ENCODE results near the gene ARHGEF33. TPM values are rescaled to one million over a fixed set of nuclear protein-coding genes. Genes with fewer than 3 reads are reported as not detected.

The ARHGEF33 gene
- total RNA-seq, 1 donor from 2014 or later, result 6.4 TPM

GRCh38 chr2:39008665-39009064 is 119.0 kb downstream of the ARHGEF33 start:
- H3K27me3 ChIP-seq, result no peaks in the 10 kb centered on the region
- no peaks in the 10 kb centered on the region for H3K9me3 ChIP-seq
- no peak for DNase-seq (ENCODE audit: low spot score in 2 of 2)
- H3K4me3 ChIP-seq, result no peak overlapping the region
- no peaks in the 10 kb centered on the region for H3K4me1 ChIP-seq
- peaks cover 29 to 67% of the 10 kb centered on the region in 2 donors for H3K36me3 ChIP-seq
- TF ChIP-seq CTCF (IDR thresholded peaks at IDR 0.05), result no peak
- no peak overlapping the region for H3K27ac ChIP-seq
- intact Hi-C loops (cut with DNase I), result no loop called here

- H3K36me3 ChIP-seq, result peaks cover 12 to 43% of the 10 kb centered on the region in 2 donors
- intact Hi-C loops (cut with DNase I), result no loop called here
- H3K27me3 ChIP-seq, result no peaks in the 10 kb centered on the region
- no peak overlapping the region for H3K27ac ChIP-seq
- TF ChIP-seq CTCF (IDR thresholded peaks at IDR 0.05), result no peak
- peaks cover 4 to 17% of the 10 kb centered on the region in 2 donors for H3K4me1 ChIP-seq
- DNase-seq (ENCODE audit: low spot score in 2 of 2), result no peak
- H3K4me3 ChIP-seq, result no peak overlapping the region
- no peaks in the 10 kb centered on the region for H3K9me3 ChIP-seq
These were observed 124.2 kb downstream of the ARHGEF33 start for GRCh38 chr2:39013871-39014270.

- no peak overlapping the region for H3K27ac ChIP-seq
- no peak overlapping the region for H3K4me3 ChIP-seq
- H3K9me3 ChIP-seq, result no peaks in the 10 kb centered on the region
- no peak for DNase-seq (ENCODE audit: low spot score in 2 of 2)
- H3K4me1 ChIP-seq, result peaks cover 4 to 20% of the 10 kb centered on the region in 2 donors
- TF ChIP-seq CTCF (IDR thresholded peaks at IDR 0.05), result no peak
- intact Hi-C loops (cut with DNase I), result no loop called here
- peaks cover 1 to 29% of the 10 kb centered on the region in 2 donors for H3K36me3 ChIP-seq
- no peaks in the 10 kb centered on the region for H3K27me3 ChIP-seq
These were observed 125.7 kb downstream of the ARHGEF33 start for GRCh38 chr2:39015424-39015823.

DNA sequence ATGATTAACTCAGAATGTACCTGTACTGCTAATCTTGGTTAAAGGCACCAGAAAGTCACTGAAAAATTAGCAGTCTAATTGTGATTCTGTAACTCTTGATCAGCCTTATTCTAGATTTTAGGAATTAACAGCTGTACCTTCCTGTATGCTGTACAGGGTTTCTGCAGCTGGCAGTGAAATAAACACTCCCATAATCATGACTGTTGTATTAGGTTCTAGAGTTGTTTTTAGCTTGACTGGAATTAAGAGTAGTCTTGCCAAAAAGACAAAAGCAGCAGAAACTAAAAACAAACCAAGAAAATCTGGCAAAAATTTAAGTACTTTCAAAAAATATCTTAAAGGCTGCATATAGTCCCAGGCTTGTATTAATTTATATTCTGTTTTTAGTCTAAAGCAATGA is 127.7 kb downstream of the ARHGEF33 start:
- no peaks in the 10 kb centered on the region for H3K27me3 ChIP-seq
- H3K4me3 ChIP-seq, result no peak overlapping the region
- H3K4me1 ChIP-seq, result peaks cover 4 to 29% of the 10 kb centered on the region in 2 donors
- intact Hi-C loops (cut with DNase I), result no loop called here
- no peak for TF ChIP-seq CTCF (IDR thresholded peaks at IDR 0.05)
- no peak for DNase-seq (ENCODE audit: low spot score in 2 of 2)
- peak overlapping the region; percentile 41 to 42 for H3K27ac ChIP-seq
- H3K36me3 ChIP-seq, result peaks cover 0 to 14% of the 10 kb centered on the region in 2 donors
- no peaks in the 10 kb centered on the region for H3K9me3 ChIP-seq

GRCh38 chr2:39018638-39019037 is 129.0 kb downstream of the ARHGEF33 start:
- H3K4me1 ChIP-seq, result peaks cover 4 to 42% of the 10 kb centered on the region in 2 donors
- TF ChIP-seq CTCF (IDR thresholded peaks at IDR 0.05), result no peak
- H3K27me3 ChIP-seq, result no peaks in the 10 kb centered on the region
- no peak for DNase-seq (ENCODE audit: low spot score in 2 of 2)
- intact Hi-C loops (cut with DNase I), result no loop called here
- H3K36me3 ChIP-seq, result peaks cover 0 to 5% of the 10 kb centered on the region in 2 donors
- no peaks in the 10 kb centered on the region for H3K9me3 ChIP-seq
- H3K4me3 ChIP-seq, result no peak overlapping the region
- H3K27ac ChIP-seq, result peak overlapping the region in 1 of 2 donors; percentile 23

DNA sequence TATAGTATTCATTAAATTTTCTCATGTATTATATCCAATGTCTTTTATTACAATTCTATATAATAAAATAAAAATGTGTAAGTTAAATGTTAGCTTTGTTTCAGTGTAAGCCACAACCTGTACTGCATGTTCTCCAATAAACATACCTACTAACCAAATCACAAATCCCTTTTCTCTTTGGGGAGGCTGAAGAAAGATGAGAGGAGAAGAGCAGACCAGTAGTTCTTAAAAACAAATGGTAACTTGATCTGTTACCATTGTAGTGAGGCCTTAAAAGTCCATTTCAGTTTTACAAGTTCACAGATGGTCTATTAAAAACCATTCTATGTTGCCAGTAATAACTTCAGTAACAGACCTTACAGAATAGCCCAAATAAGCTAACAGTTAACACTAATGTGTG is 130.7 kb downstream of the ARHGEF33 start:
- TF ChIP-seq CTCF (IDR thresholded peaks at IDR 0.05), result no peak
- Histone ChIP-seq H3K27ac (peak overlapping the region; percentile 39 to 60), H3K27me3 (no peaks in the 10 kb centered on the region), H3K36me3 (peaks cover 0 to 2% of the 10 kb centered on the region in 2 donors), H3K9me3 (no peaks in the 10 kb centered on the region), H3K4me1 (peaks cover 4 to 48% of the 10 kb centered on the region in 2 donors), H3K4me3 (no peak overlapping the region)
- intact Hi-C loops (cut with DNase I), result no loop called here
- DNase-seq (ENCODE audit: low spot score in 2 of 2), result no peak
